Hepatocyte (in vitro differentiated cells): Measurements from ENCODE around the gene SEC22C.

Experiments
- EZH2 ChIP-seq: fragments of 200-600 bp; sonication (generic); IDR thresholded peaks from 2 replicates; pipeline ENCODE4 v1.6.1; 2016; ENCODE audit warnings: antibody characterized with exemption, mild to moderate bottlenecking, borderline replicate concordance
- EZH2phosphoT487 ChIP-seq: fragments of 200-600 bp; sonication (generic); IDR thresholded peaks from one replicate; pipeline ENCODE4 v1.6.1; 2018; ENCODE audit warnings: antibody characterized with exemption, mild to moderate bottlenecking, low read depth, moderate library complexity; ENCODE audit not compliant: unreplicated experiment, severe bottlenecking
- TF ChIP-seq, protein P1 (sequence below): fragments of 200-600 bp; sonication (generic); IDR thresholded peaks from 2 replicates; pipeline ENCODE4 v1.5.1; 2016; ENCODE audit warnings: antibody characterized with exemption, mild to moderate bottlenecking; ENCODE audit not compliant: poor library complexity

- TF ChIP-seq EZH2: no peak
- TF ChIP-seq, protein P1, sequence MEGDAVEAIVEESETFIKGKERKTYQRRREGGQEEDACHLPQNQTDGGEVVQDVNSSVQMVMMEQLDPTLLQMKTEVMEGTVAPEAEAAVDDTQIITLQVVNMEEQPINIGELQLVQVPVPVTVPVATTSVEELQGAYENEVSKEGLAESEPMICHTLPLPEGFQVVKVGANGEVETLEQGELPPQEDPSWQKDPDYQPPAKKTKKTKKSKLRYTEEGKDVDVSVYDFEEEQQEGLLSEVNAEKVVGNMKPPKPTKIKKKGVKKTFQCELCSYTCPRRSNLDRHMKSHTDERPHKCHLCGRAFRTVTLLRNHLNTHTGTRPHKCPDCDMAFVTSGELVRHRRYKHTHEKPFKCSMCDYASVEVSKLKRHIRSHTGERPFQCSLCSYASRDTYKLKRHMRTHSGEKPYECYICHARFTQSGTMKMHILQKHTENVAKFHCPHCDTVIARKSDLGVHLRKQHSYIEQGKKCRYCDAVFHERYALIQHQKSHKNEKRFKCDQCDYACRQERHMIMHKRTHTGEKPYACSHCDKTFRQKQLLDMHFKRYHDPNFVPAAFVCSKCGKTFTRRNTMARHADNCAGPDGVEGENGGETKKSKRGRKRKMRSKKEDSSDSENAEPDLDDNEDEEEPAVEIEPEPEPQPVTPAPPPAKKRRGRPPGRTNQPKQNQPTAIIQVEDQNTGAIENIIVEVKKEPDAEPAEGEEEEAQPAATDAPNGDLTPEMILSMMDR: peak; percentile 20
- no peak for TF ChIP-seq EZH2phosphoT487
Observed at GRCh38 chr3:42601896-42602581, 20.3 kb upstream of the SEC22C start.
